Neural cell (in vitro differentiated cells): Measurements from ENCODE around the gene MTRF1. TPM values are rescaled to one million over a fixed set of nuclear protein-coding genes. Genes with fewer than 3 reads are reported as not detected.

Experiments
- H2AFZ ChIP-seq: fragments of 200-600, 300-800 bp; sonication (generic), shearing (Covaris generic); 2 replicates; pipeline ENCODE4 v1.6.0; 2014; ENCODE audit warnings: low read depth, mild to moderate bottlenecking, antibody characterized with exemption, low read length, moderate library complexity
- H3F3A ChIP-seq: fragments of 200-600 bp; shearing (Covaris generic); 2 replicates; pipeline ENCODE4 v1.6.1; 2016; ENCODE audit warnings: mild to moderate bottlenecking, moderate library complexity, mixed read lengths, antibody characterized with exemption, low read length; ENCODE audit not compliant: insufficient read depth, poor library complexity, severe bottlenecking
- H3K27ac ChIP-seq: fragments of 200-600, 300-800 bp; sonication (generic), shearing (Covaris generic); 2 replicates; pipeline ENCODE4 v1.5.1; 2014; ENCODE audit warnings: mild to moderate bottlenecking, low read length, moderate library complexity
- H3K27me3 ChIP-seq: fragments of 300-800, 200-600 bp; sonication (generic), shearing (Covaris generic); 2 replicates; pipeline ENCODE4 v1.6.0; 2014; ENCODE audit warnings: mild to moderate bottlenecking, low read depth, low read length, moderate library complexity; ENCODE audit not compliant: insufficient read depth
- H3K36me3 ChIP-seq: fragments of 300-800, 200-600 bp; sonication (generic), shearing (Covaris generic); 2 replicates; pipeline ENCODE4 v1.5.1; 2014; ENCODE audit warnings: mild to moderate bottlenecking, antibody characterized with exemption, low read length, moderate library complexity; ENCODE audit not compliant: insufficient read depth
- H3K4me2 ChIP-seq: fragments of 300-800, 200-600 bp; sonication (generic), shearing (Covaris generic); 2 replicates; pipeline ENCODE4 v1.6.0; 2014; ENCODE audit warnings: mild to moderate bottlenecking, low read length
- H3K4me3 ChIP-seq: fragments of 300-800, 200-600 bp; sonication (generic), shearing (Covaris generic); 2 replicates; pipeline ENCODE4 v1.5.1; 2014; ENCODE audit warnings: mild to moderate bottlenecking, low read length, moderate library complexity
- H3K79me2 ChIP-seq: fragments of 200-600 bp; shearing (Covaris generic); replicated peaks from 2 replicates; pipeline ENCODE4 v1.6.0; 2014; ENCODE audit warnings: mild to moderate bottlenecking, low read length, moderate library complexity; ENCODE audit not compliant: insufficient read depth
- H3K9ac ChIP-seq: fragments of 300-800, 200-600 bp; sonication (generic), shearing (Covaris generic); 2 replicates; pipeline ENCODE4 v1.6.1; 2016; ENCODE audit warnings: mild to moderate bottlenecking, low read length, mixed read lengths
- H3K9me2 ChIP-seq: fragments of 200-600 bp; shearing (Covaris generic); 2 replicates; pipeline ENCODE4 v1.6.1; 2016; ENCODE audit warnings: mild to moderate bottlenecking, low read length, mixed read lengths; ENCODE audit not compliant: insufficient read depth
- H3K9me3 ChIP-seq: fragments of 200-600, 300-800 bp; sonication (generic), shearing (Covaris generic); 2 replicates; pipeline ENCODE4 v1.6.1; 2016; ENCODE audit warnings: mild to moderate bottlenecking, mixed run types, low read length, moderate library complexity, mixed read lengths
- H4K20me1 ChIP-seq: fragments of 200-600 bp; shearing (Covaris generic); 2 replicates; pipeline ENCODE4 v1.6.1; 2016; ENCODE audit warnings: mild to moderate bottlenecking, mixed run types; ENCODE audit not compliant: insufficient read depth
- EP300 ChIP-seq: fragments of 450-650 bp; conservative IDR thresholded peaks from 2 replicates; pipeline ENCODE4 v1.6.1; 2014; ENCODE audit warnings: antibody characterized with exemption, mild to moderate bottlenecking, moderate library complexity; ENCODE audit not compliant: poor library complexity, severe bottlenecking
- EZH2 ChIP-seq: fragments of 200-600, 300-800 bp; shearing (Covaris generic), sonication (generic); IDR thresholded peaks from 2 replicates; pipeline ENCODE4 v1.6.1; 2014; ENCODE audit warnings: antibody characterized with exemption, low read length, borderline replicate concordance, mild to moderate bottlenecking; ENCODE audit not compliant: insufficient read depth, poor library complexity, severe bottlenecking
- MXI1 ChIP-seq: fragments of 450-650 bp; conservative IDR thresholded peaks from 2 replicates; pipeline ENCODE4 v1.6.1; 2014; ENCODE audit warnings: antibody characterized with exemption, mild to moderate bottlenecking; ENCODE audit not compliant: poor library complexity, severe bottlenecking
- POLR2AphosphoS5 ChIP-seq: IDR thresholded peaks from 2 replicates; pipeline ENCODE4 v1.6.1; 2012
- RAD21 ChIP-seq: fragments of 450-650 bp; conservative IDR thresholded peaks from 2 replicates; pipeline ENCODE4 v1.6.1; 2014; ENCODE audit warnings: antibody characterized with exemption, mild to moderate bottlenecking, moderate library complexity
- REST ChIP-seq: IDR thresholded peaks from 2 replicates; pipeline ENCODE4 v1.6.1; 2012; ENCODE audit warnings: borderline replicate concordance
- SMC3 ChIP-seq: fragments of 450-650 bp; conservative IDR thresholded peaks from 2 replicates; pipeline ENCODE4 v1.6.1; 2014; ENCODE audit warnings: antibody characterized with exemption, mild to moderate bottlenecking, moderate library complexity; ENCODE audit not compliant: poor library complexity
- TAF1 ChIP-seq: IDR thresholded peaks from 2 replicates; pipeline ENCODE4 v1.6.1; 2012; ENCODE audit warnings: low read depth
- polyA plus RNA-seq: library from polyadenylated mRNA; depleted of rRNA; stranded (reverse); fragments of >200 nt; gene quantifications from 2 replicates; pipeline ENCODE4 v1.2.3, GENCODE V29; 2014
- TF ChIP-seq, protein P1 (sequence below): fragments of 450-650 bp; IDR thresholded peaks from 2 replicates; pipeline ENCODE4 v1.5.1; 2014; ENCODE audit warnings: antibody characterized with exemption, mild to moderate bottlenecking, moderate library complexity; ENCODE audit not compliant: poor library complexity, severe bottlenecking

Gene MTRF1
- polyA plus RNA-seq, 1 donor from 2014 or later = 15.7 TPM

DNA sequence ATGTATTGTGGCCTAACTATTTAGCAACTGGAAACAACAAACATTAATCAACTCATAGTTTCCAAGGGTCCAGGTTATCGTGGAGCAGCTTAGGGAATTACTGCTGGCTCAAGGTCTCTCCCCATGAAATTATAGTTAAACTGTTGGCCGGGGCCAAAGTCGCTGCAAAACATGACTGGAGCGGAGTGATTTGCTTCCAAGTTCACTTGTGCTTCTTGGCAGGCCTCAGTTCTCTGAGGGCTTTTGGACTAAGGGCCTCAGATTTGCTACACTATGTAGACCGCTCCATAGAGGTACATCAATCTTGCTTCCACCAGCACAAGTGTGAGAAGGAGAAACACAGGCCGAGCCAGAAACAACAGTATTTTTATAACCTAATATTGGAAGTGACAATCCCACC, 59.6 kb downstream of the MTRF1 start:
- H3K9me3 ChIP-seq = no peaks in the 10 kb centered on the region
- TF ChIP-seq MXI1 = no peak
- no peak overlapping the region for H3K4me3 ChIP-seq
- no peaks in the 10 kb centered on the region for H3K79me2 ChIP-seq
- no peak overlapping the region for H2AFZ ChIP-seq
- no peaks in the 10 kb centered on the region for H3K36me3 ChIP-seq
- H3K27ac ChIP-seq = no peak overlapping the region
- H3F3A ChIP-seq = no peaks in the 10 kb centered on the region
- no peaks in the 10 kb centered on the region for H3K27me3 ChIP-seq
- H4K20me1 ChIP-seq = no peaks in the 10 kb centered on the region
- H3K9ac ChIP-seq = no peak overlapping the region
- no peaks in the 10 kb centered on the region for H3K9me2 ChIP-seq
- no peak overlapping the region for H3K4me2 ChIP-seq

GRCh38 chr13:41200126-41200525, 63.2 kb downstream of the MTRF1 start:
- no peak overlapping the region for H3K27ac ChIP-seq
- H3F3A ChIP-seq = no peaks in the 10 kb centered on the region

More at GRCh38 chr13:41200126-41200525, 63.2 kb downstream of the MTRF1 start:
- no peak overlapping the region for H3K4me3 ChIP-seq
- H3K36me3 ChIP-seq = no peaks in the 10 kb centered on the region
- no peaks in the 10 kb centered on the region for H3K9me3 ChIP-seq
- H3K27me3 ChIP-seq = no peaks in the 10 kb centered on the region
- H3K9ac ChIP-seq = no peak overlapping the region
- no peak overlapping the region for H3K4me2 ChIP-seq
- H2AFZ ChIP-seq = no peak overlapping the region
- no peaks in the 10 kb centered on the region for H4K20me1 ChIP-seq
- no peaks in the 10 kb centered on the region for H3K79me2 ChIP-seq
- TF ChIP-seq MXI1 (no peak), EZH2 (no peak), TAF1 (no peak), EP300 (no peak), POLR2AphosphoS5 (no peak), REST (no peak), SMC3 (no peak), RAD21 (no peak)
- TF ChIP-seq, protein P1, sequence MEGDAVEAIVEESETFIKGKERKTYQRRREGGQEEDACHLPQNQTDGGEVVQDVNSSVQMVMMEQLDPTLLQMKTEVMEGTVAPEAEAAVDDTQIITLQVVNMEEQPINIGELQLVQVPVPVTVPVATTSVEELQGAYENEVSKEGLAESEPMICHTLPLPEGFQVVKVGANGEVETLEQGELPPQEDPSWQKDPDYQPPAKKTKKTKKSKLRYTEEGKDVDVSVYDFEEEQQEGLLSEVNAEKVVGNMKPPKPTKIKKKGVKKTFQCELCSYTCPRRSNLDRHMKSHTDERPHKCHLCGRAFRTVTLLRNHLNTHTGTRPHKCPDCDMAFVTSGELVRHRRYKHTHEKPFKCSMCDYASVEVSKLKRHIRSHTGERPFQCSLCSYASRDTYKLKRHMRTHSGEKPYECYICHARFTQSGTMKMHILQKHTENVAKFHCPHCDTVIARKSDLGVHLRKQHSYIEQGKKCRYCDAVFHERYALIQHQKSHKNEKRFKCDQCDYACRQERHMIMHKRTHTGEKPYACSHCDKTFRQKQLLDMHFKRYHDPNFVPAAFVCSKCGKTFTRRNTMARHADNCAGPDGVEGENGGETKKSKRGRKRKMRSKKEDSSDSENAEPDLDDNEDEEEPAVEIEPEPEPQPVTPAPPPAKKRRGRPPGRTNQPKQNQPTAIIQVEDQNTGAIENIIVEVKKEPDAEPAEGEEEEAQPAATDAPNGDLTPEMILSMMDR = no peak
- no peaks in the 10 kb centered on the region for H3K9me2 ChIP-seq
